GM23338 (cell line): ENCODE measurements around the gene ICA1L. TPM values are rescaled to one million over a fixed set of nuclear protein-coding genes. Genes with fewer than 3 reads are reported as not detected.
"Not testable (repeated sequence)": the region's sequence is repeated elsewhere in the genome, so short reads cannot be mapped to it uniquely, and the experiment has no call there.

Experiments
- ATAC-seq: fragments of 200-7000 bp; cut with Tn5 transposase; 3 replicates; pipeline ENCODE4 v1.9.1; 2020
- DNase-seq: peaks from one replicate; pipeline ENCODE4 v3.0.0-alpha.2; 2015; ENCODE audit warnings: low spot score
- H2AFZ ChIP-seq: fragments of 200-600 bp; sonication (generic); 2 replicates; pipeline ENCODE4 v1.8.0; 2016; ENCODE audit warnings: antibody characterized with exemption, mild to moderate bottlenecking, moderate library complexity
- H3F3A ChIP-seq: fragments of 200-600 bp; sonication (generic); replicated peaks from 2 replicates; pipeline ENCODE4 v1.8.0; 2017; ENCODE audit warnings: antibody characterized with exemption, mixed run types, low read depth
- H3K27ac ChIP-seq: fragments of 200-600 bp; sonication (generic); 2 replicates; pipeline ENCODE4 v1.6.1; 2016; ENCODE audit warnings: low read depth
- H3K27me3 ChIP-seq: fragments of 200-600 bp; sonication (generic); 2 replicates; pipeline ENCODE4 v1.8.0; 2016; ENCODE audit warnings: mild to moderate bottlenecking, mixed run types, moderate library complexity; ENCODE audit not compliant: insufficient read depth
- H3K36me3 ChIP-seq: fragments of 200-600 bp; sonication (generic); 2 replicates; pipeline ENCODE4 v1.8.0; 2016; ENCODE audit warnings: mild to moderate bottlenecking; ENCODE audit not compliant: insufficient read depth
- H3K4me1 ChIP-seq: fragments of 200-600 bp; sonication (generic); 2 replicates; pipeline ENCODE4 v1.8.0; 2016; ENCODE audit warnings: mild to moderate bottlenecking, moderate library complexity; ENCODE audit not compliant: insufficient read depth
- H3K4me2 ChIP-seq: fragments of 200-600 bp; sonication (generic); 2 replicates; pipeline ENCODE4 v1.7.1; 2017; ENCODE audit warnings: mixed run types
- H3K4me3 ChIP-seq: fragments of 200-600 bp; sonication (generic); 2 replicates; pipeline ENCODE4 v1.6.1; 2016; ENCODE audit warnings: mixed run types
- H3K79me2 ChIP-seq: fragments of 200-600 bp; sonication (generic); replicated peaks from 2 replicates; pipeline ENCODE4 v1.8.0; 2017; ENCODE audit warnings: mild to moderate bottlenecking; ENCODE audit not compliant: insufficient read depth
- H3K9me2 ChIP-seq: fragments of 200-600 bp; sonication (generic); 2 replicates; pipeline ENCODE4 v1.8.0; 2017; ENCODE audit not compliant: insufficient read depth
- H4K20me1 ChIP-seq: fragments of 200-600 bp; sonication (generic); replicated peaks from 2 replicates; pipeline ENCODE4 v1.8.0; 2017; ENCODE audit warnings: mild to moderate bottlenecking; ENCODE audit not compliant: insufficient read depth
- H3K27ac Mint-ChIP-seq: 2 replicates; pipeline ENCODE4 v1.8.0; 2020; ENCODE audit warnings: inconsistent platforms, mild to moderate bottlenecking, moderate library complexity, mixed read lengths
- H3K27me3 Mint-ChIP-seq: 3 replicates; pipeline ENCODE4 v1.8.0; 2022; ENCODE audit warnings: low read depth, mild to moderate bottlenecking, moderate library complexity, mixed read lengths, inconsistent platforms; ENCODE audit not compliant: insufficient read depth, poor library complexity
- H3K36me3 Mint-ChIP-seq: 3 replicates; pipeline ENCODE4 v1.8.0; 2021; ENCODE audit warnings: low read depth, mild to moderate bottlenecking, inconsistent platforms, moderate library complexity, mixed read lengths
- H3K4me1 Mint-ChIP-seq: 3 replicates; pipeline ENCODE4 v1.8.0; 2020; ENCODE audit warnings: mild to moderate bottlenecking, inconsistent platforms, mixed read lengths
- H3K4me3 Mint-ChIP-seq: 3 replicates; pipeline ENCODE4 v1.8.0; 2021; ENCODE audit warnings: moderate library complexity, mild to moderate bottlenecking, inconsistent platforms, mixed read lengths
- H3K9me3 Mint-ChIP-seq: 3 replicates; pipeline ENCODE4 v1.8.0; 2020; ENCODE audit warnings: moderate library complexity, mild to moderate bottlenecking, inconsistent platforms, mixed read lengths
- CREB1 ChIP-seq: fragments of 250-450 bp; sonication (Bioruptor Pico); IDR thresholded peaks from 2 replicates; pipeline ENCODE4 v1.5.0; 2020; ENCODE audit warnings: low read depth, mild to moderate bottlenecking, moderate library complexity
- CTCF ChIP-seq, 2 experiments: fragments of 200-600 bp in 1 of 2; sonication (generic) in 1 of 2; conservative IDR thresholded peaks; 2 replicates each; pipeline versions ENCODE4 v1.5.1 to v1.6.1; 2016 to 2017; ENCODE audit warnings: antibody characterized with exemption in 2 of 2, low read depth in 2 of 2, mild to moderate bottlenecking in 2 of 2, moderate library complexity in 1 of 2
- EZH2 ChIP-seq: fragments of 200-600 bp; sonication (generic); IDR thresholded peaks from one replicate; pipeline ENCODE4 v1.8.0; 2017; ENCODE audit warnings: antibody characterized with exemption, mild to moderate bottlenecking, low read depth; ENCODE audit not compliant: unreplicated experiment
- EZH2phosphoT487 ChIP-seq: fragments of 200-600 bp; sonication (generic); IDR thresholded peaks from one replicate; pipeline ENCODE4 v1.8.1; 2018; ENCODE audit warnings: antibody characterized with exemption; ENCODE audit not compliant: unreplicated experiment
- POLR2AphosphoS5 ChIP-seq: IDR thresholded peaks from 2 replicates; pipeline ENCODE4 v1.6.1; 2016; ENCODE audit warnings: antibody characterized with exemption, low read depth
- ZNF114 ChIP-seq: fragments of 250-450 bp; sonication (Bioruptor Pico); IDR thresholded peaks from 2 replicates; pipeline ENCODE4 v1.5.0; 2020; ENCODE audit warnings: mild to moderate bottlenecking, moderate library complexity
- ZNF331 ChIP-seq: fragments of 250-450 bp; sonication (Bioruptor Pico); IDR thresholded peaks from 2 replicates; pipeline ENCODE4 v1.5.0; 2020; ENCODE audit warnings: low read depth, mild to moderate bottlenecking, moderate library complexity
- polyA plus RNA-seq: library from polyadenylated mRNA; unstranded; fragments of >200 nt; fragmentation: Nextera tagmentation; extraction: Ambion mirVana; gene quantifications from 2 replicates; pipeline ENCODE4 v1.2.1, GENCODE V29; 2016
- total RNA-seq: library from RNA; depleted of rRNA; stranded (reverse); fragments of >200 nt; shearing (Covaris generic); gene quantifications from 2 replicates; pipeline ENCODE4 v1.2.3, GENCODE V29; 2014
- TF ChIP-seq, protein P1 (sequence below): IDR thresholded peaks from one replicate; pipeline ENCODE4 v1.6.1; 2018; ENCODE audit warnings: antibody characterized with exemption; ENCODE audit not compliant: unreplicated experiment

Gene ICA1L
- total and polyA plus RNA-seq, 2 experiments from 2014 or later: 1.6 to 7.2 TPM

GRCh38 chr2:202908186-202908585 is 36.6 kb upstream of the ICA1L start:
- peaks cover 16% of the 10 kb centered on the region for H3K36me3 ChIP-seq
- Mint-ChIP-seq H3K27ac (no peak overlapping the region), H3K4me3 (no peak overlapping the region; the same call in 2 of the 3 replicates), H3K27me3 (no peaks in the 10 kb centered on the region), H3K4me1 (peaks cover 4% of the 10 kb centered on the region; the same call in 2 of the 3 replicates), H3K9me3 (peaks cover 7% of the 10 kb centered on the region; the same call in 1 of the 3 replicates), H3K36me3 (peaks cover 58% of the 10 kb centered on the region)
- no peaks in the 10 kb centered on the region for H3K9me2 ChIP-seq
- no peak for ATAC-seq
- no peak overlapping the region for H3K27ac ChIP-seq
- no peaks in the 10 kb centered on the region for H3K27me3 ChIP-seq
- no peaks in the 10 kb centered on the region for H3K4me1 ChIP-seq
- peaks cover 83% of the 10 kb centered on the region for H3K79me2 ChIP-seq
- no peak overlapping the region for H3K4me2 ChIP-seq
- no peak overlapping the region for H2AFZ ChIP-seq
- no peak overlapping the region for H3K4me3 ChIP-seq
- TF ChIP-seq POLR2AphosphoS5: no peak
- TF ChIP-seq ZNF331: no peak
- TF ChIP-seq CTCF (conservative IDR thresholded peaks at IDR 0.05; ENCODE audit: low read depth in 2 of 2): no peak
- no peak for TF ChIP-seq ZNF114 (CRISPR knock-in tag)
- no peak for TF ChIP-seq CREB1 (CRISPR knock-in tag)
- no peak for DNase-seq
- H3F3A ChIP-seq: no peaks in the 10 kb centered on the region
- H4K20me1 ChIP-seq: peaks cover 31% of the 10 kb centered on the region

- not testable (repeated sequence) for H3K4me2 ChIP-seq, DNase-seq, H3K9me2 ChIP-seq, H3K4me3 ChIP-seq, H3K4me1 Mint-ChIP-seq, ATAC-seq, H2AFZ ChIP-seq, H3K27me3 Mint-ChIP-seq, H3K27ac Mint-ChIP-seq, H3K27me3 ChIP-seq, H3K27ac ChIP-seq, H3K4me1 ChIP-seq, H3K4me3 Mint-ChIP-seq, H3F3A ChIP-seq, H3K9me3 Mint-ChIP-seq
- peaks cover 21% of the 10 kb centered on the region for H3K36me3 ChIP-seq
- H4K20me1 ChIP-seq: peaks cover 40% of the 10 kb centered on the region
- peaks cover 96% of the 10 kb centered on the region for H3K79me2 ChIP-seq
- peaks cover 72% of the 10 kb centered on the region for H3K36me3 Mint-ChIP-seq
Measured at GRCh38 chr2:202905507-202905906, 33.9 kb upstream of the ICA1L start.

- peaks cover 5% of the 10 kb centered on the region; the same call in 1 of the 2 replicates for H4K20me1 ChIP-seq
- H3K27ac ChIP-seq: no peak overlapping the region
- H3F3A ChIP-seq: no peaks in the 10 kb centered on the region
- H3K27me3 ChIP-seq: no peaks in the 10 kb centered on the region
- no peaks in the 10 kb centered on the region; the same call in 1 of the 2 replicates for H3K79me2 ChIP-seq
- no peaks in the 10 kb centered on the region for H3K4me1 Mint-ChIP-seq
- H2AFZ ChIP-seq: no peak overlapping the region
- no peaks in the 10 kb centered on the region for H3K4me1 ChIP-seq
- no peak overlapping the region for H3K4me3 ChIP-seq
- DNase-seq (no peak), ATAC-seq (no peak)
- no peak overlapping the region for H3K4me3 Mint-ChIP-seq
- H3K27me3 Mint-ChIP-seq: no peaks in the 10 kb centered on the region
- no peaks in the 10 kb centered on the region for H3K9me2 ChIP-seq
- no peak overlapping the region for H3K4me2 ChIP-seq
- H3K27ac Mint-ChIP-seq: no peak overlapping the region
- H3K9me3 Mint-ChIP-seq: no peaks in the 10 kb centered on the region
- H3K36me3 ChIP-seq: peaks cover 66% of the 10 kb centered on the region
- H3K36me3 Mint-ChIP-seq: peaks cover 78% of the 10 kb centered on the region
- TF ChIP-seq ZNF331 (no peak), EZH2 (no peak), POLR2AphosphoS5 (no peak), EZH2phosphoT487 (no peak), CREB1 (CRISPR knock-in tag) (no peak)
- TF ChIP-seq, protein P1, sequence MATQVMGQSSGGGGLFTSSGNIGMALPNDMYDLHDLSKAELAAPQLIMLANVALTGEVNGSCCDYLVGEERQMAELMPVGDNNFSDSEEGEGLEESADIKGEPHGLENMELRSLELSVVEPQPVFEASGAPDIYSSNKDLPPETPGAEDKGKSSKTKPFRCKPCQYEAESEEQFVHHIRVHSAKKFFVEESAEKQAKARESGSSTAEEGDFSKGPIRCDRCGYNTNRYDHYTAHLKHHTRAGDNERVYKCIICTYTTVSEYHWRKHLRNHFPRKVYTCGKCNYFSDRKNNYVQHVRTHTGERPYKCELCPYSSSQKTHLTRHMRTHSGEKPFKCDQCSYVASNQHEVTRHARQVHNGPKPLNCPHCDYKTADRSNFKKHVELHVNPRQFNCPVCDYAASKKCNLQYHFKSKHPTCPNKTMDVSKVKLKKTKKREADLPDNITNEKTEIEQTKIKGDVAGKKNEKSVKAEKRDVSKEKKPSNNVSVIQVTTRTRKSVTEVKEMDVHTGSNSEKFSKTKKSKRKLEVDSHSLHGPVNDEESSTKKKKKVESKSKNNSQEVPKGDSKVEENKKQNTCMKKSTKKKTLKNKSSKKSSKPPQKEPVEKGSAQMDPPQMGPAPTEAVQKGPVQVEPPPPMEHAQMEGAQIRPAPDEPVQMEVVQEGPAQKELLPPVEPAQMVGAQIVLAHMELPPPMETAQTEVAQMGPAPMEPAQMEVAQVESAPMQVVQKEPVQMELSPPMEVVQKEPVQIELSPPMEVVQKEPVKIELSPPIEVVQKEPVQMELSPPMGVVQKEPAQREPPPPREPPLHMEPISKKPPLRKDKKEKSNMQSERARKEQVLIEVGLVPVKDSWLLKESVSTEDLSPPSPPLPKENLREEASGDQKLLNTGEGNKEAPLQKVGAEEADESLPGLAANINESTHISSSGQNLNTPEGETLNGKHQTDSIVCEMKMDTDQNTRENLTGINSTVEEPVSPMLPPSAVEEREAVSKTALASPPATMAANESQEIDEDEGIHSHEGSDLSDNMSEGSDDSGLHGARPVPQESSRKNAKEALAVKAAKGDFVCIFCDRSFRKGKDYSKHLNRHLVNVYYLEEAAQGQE: no peak
Measured at GRCh38 chr2:202885190-202885589, 13.6 kb upstream of the ICA1L start.
